Glutamatergic neuron (in vitro differentiated cells): ENCODE results near the gene GAS2L3. TPM values are rescaled to one million over a fixed set of nuclear protein-coding genes. Genes with fewer than 3 reads are reported as not detected.

ENCODE experiments used
- DNase-seq: peaks from one replicate; pipeline ENCODE4 v3.0.0; 2022
- H3K27ac Mint-ChIP-seq: one replicate; pipeline ENCODE4 v1.8.0; 2020; ENCODE audit warnings: mild to moderate bottlenecking, mixed read lengths, inconsistent platforms; ENCODE audit not compliant: unreplicated experiment
- H3K27me3 Mint-ChIP-seq: one replicate; pipeline ENCODE4 v1.8.0; 2020; ENCODE audit warnings: mild to moderate bottlenecking, moderate library complexity, mixed read lengths, inconsistent platforms; ENCODE audit not compliant: unreplicated experiment
- H3K36me3 Mint-ChIP-seq: one replicate; pipeline ENCODE4 v1.8.0; 2020; ENCODE audit warnings: mild to moderate bottlenecking, mixed read lengths, inconsistent platforms; ENCODE audit not compliant: unreplicated experiment
- H3K4me1 Mint-ChIP-seq: one replicate; pipeline ENCODE4 v1.8.0; 2020; ENCODE audit warnings: mild to moderate bottlenecking, low read depth, mixed read lengths, inconsistent platforms; ENCODE audit not compliant: unreplicated experiment
- H3K4me3 Mint-ChIP-seq: one replicate; pipeline ENCODE4 v1.8.0; 2020; ENCODE audit warnings: mild to moderate bottlenecking, mixed read lengths, inconsistent platforms; ENCODE audit not compliant: unreplicated experiment
- H3K9me3 Mint-ChIP-seq: one replicate; pipeline ENCODE4 v1.8.0; 2020; ENCODE audit warnings: mild to moderate bottlenecking, moderate library complexity, mixed read lengths, inconsistent platforms; ENCODE audit not compliant: unreplicated experiment
- total RNA-seq: library from RNA; stranded (reverse); fragmentation: NEBNext Ultra II Directional; extraction: Animal tissue kit (Norgen Biotek cat#: 25700); gene quantifications from one replicate; pipeline ENCODE4 v1.2.1, GENCODE V29; 2021; ENCODE audit not compliant: unreplicated experiment
- TF ChIP-seq, protein P1 (sequence below): fragments of 200-600 bp; sonication (generic); IDR thresholded peaks from one replicate; pipeline ENCODE4 v1.5.0; 2021; ENCODE audit not compliant: partially characterized antibody, unreplicated experiment

GAS2L3 gene
- total RNA-seq, 1 donor from 2014 or later = 56.2 TPM

DNA sequence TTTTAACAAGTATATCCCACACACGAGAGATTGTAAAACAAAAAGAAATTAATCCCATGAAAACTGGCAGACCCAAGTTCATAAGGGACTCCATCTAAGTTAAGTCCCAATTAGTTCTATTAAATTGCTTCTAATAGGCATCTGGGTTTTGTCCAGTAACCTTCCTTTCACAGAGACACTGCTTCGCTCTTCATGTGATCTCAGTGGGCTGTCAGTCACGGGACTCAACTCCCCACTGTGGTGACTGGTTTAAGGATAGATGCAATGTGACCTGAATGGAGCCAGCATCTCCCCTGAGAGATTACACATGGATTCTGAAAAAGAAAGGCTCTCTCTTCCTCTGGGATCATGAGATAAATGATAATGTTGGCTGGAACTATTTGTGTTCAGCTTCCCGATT is 96.4 kb downstream of the GAS2L3 start:
- Mint-ChIP-seq H3K4me3 (no peak overlapping the region), H3K9me3 (no peaks in the 10 kb centered on the region), H3K27ac (no peak overlapping the region), H3K27me3 (no peaks in the 10 kb centered on the region), H3K36me3 (no peaks in the 10 kb centered on the region), H3K4me1 (no peaks in the 10 kb centered on the region)
- no peak for DNase-seq
- TF ChIP-seq, protein P1, sequence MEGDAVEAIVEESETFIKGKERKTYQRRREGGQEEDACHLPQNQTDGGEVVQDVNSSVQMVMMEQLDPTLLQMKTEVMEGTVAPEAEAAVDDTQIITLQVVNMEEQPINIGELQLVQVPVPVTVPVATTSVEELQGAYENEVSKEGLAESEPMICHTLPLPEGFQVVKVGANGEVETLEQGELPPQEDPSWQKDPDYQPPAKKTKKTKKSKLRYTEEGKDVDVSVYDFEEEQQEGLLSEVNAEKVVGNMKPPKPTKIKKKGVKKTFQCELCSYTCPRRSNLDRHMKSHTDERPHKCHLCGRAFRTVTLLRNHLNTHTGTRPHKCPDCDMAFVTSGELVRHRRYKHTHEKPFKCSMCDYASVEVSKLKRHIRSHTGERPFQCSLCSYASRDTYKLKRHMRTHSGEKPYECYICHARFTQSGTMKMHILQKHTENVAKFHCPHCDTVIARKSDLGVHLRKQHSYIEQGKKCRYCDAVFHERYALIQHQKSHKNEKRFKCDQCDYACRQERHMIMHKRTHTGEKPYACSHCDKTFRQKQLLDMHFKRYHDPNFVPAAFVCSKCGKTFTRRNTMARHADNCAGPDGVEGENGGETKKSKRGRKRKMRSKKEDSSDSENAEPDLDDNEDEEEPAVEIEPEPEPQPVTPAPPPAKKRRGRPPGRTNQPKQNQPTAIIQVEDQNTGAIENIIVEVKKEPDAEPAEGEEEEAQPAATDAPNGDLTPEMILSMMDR = no peak

DNA sequence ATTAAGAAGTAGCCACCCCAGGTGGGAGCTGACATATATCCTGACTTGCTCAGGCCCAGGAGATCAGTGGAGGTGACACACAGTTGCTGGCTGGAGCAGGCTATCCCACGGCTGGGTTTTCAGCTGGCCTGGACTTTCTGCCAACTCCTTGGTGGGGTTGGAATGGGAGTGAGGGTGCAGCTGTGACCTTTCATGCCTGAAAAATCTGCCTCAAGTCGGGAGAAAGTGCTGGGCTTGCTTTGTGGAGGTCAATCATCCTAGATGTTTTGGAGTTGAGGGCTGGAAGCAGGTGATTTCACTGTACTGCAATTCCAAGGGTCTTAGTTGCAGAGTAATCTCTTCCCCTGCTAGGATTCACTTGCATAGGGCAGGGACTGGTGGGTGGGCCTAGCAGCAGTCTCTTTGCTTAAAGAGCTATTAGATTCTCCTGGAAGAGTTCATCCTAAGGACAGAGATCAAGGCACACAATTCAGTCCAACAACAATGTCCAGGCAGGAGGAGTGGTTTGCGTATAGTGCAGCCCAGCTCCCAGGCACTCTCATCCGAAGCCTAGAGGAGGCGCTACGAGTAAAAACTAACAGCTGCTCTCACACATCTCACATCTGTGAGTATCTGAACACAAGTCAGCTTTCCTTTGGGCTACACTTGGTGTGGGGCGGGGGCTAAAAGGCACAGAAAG is 98.1 kb downstream of the GAS2L3 start:
- TF ChIP-seq, protein P1 = no peak
- no peak overlapping the region for H3K4me3 Mint-ChIP-seq
- no peaks in the 10 kb centered on the region for H3K27me3 Mint-ChIP-seq
- no peak overlapping the region for H3K27ac Mint-ChIP-seq
- no peaks in the 10 kb centered on the region for H3K4me1 Mint-ChIP-seq
- DNase-seq = no peak
- H3K9me3 Mint-ChIP-seq = no peaks in the 10 kb centered on the region
- no peaks in the 10 kb centered on the region for H3K36me3 Mint-ChIP-seq

GRCh38 chr12:100672075-100672592 is 98.7 kb downstream of the GAS2L3 start:
- TF ChIP-seq, protein P1 = no peak
- no peak overlapping the region for H3K4me3 Mint-ChIP-seq
- no peaks in the 10 kb centered on the region for H3K9me3 Mint-ChIP-seq
- no peak overlapping the region for H3K27ac Mint-ChIP-seq
- no peaks in the 10 kb centered on the region for H3K4me1 Mint-ChIP-seq
- H3K36me3 Mint-ChIP-seq = no peaks in the 10 kb centered on the region
- DNase-seq = peak; percentile 50
- no peaks in the 10 kb centered on the region for H3K27me3 Mint-ChIP-seq

DNA sequence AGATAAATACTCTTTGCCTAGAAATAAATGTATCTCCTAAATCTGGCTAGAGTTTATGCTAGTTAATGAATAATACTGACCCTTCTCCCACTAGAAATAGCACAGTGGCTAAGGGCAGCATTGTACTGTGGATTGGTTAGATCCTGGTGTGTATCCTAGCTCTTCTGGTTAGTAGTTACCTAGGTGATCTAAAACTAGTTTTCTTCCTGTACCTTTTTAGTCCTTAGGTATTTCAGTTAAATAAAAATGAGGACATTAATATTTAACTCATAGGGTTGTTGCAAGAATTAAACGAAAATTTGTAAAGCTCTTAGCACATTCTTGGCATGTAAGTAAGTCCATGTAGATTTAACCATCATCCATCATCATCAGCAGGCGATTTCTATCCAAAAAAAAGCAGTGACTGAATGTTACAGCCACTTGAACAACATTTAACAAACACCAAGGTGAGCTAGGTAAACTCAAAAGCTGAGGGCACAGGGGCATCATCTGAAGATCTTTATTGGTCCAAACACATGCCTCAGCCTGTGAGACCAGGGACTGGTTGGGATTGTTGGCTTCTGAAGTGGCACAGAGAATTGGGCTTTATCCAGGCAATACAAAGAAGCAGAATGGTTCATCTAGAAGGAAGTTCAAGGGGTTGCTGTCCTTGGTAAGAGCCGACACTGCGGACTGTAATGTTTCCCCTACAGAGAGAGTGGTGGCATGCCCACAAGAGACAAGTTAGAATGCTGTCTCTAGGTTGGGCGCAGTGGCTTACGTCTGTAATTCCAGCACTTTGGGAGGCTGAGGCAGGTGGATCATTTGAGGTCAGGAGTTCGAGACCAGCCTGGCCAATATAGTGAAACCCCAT is 100.8 kb downstream of the GAS2L3 start:
- Mint-ChIP-seq H3K36me3 (peaks cover 7% of the 10 kb centered on the region), H3K4me1 (no peaks in the 10 kb centered on the region), H3K27me3 (no peaks in the 10 kb centered on the region), H3K4me3 (no peak overlapping the region), H3K9me3 (peaks cover 2% of the 10 kb centered on the region), H3K27ac (no peak overlapping the region)
- TF ChIP-seq, protein P1 = no peak
- DNase-seq = no peak

Other genes with a start within 250 kb of the GAS2L3 start
- 0.25 TPM for gene SLC17A8, start 216.6 kb upstream of the GAS2L3 start, total RNA-seq
- not detected for gene NR1H4, start 99.8 kb upstream of the GAS2L3 start, total RNA-seq
- 38.0 TPM for gene ANO4, start 221.1 kb downstream of the GAS2L3 start, total RNA-seq